Measurements from ENCODE around the gene PARD3. TPM values are rescaled to one million over a fixed set of nuclear protein-coding genes. Genes with fewer than 3 reads are reported as not detected.

PARD3 gene
- total RNA-seq, 1 donor from 2014 or later, result 37.5 TPM

GRCh38 chr10:34677132-34677531, 138.0 kb downstream of the PARD3 start:
- no peak for DNase-seq (ENCODE audit: low spot score in 2 of 2)
- H3K9me3 ChIP-seq, result no peaks in the 10 kb centered on the region
- no peaks in the 10 kb centered on the region for H3K36me3 ChIP-seq
- intact Hi-C loops (cut with DNase I), result no loop called here
- H3K4me3 ChIP-seq, result no peak overlapping the region
- no peak for TF ChIP-seq CTCF (IDR thresholded peaks at IDR 0.05)
- H3K4me1 ChIP-seq, result no peaks in the 10 kb centered on the region
- H3K27ac ChIP-seq, result no peak overlapping the region
- H3K27me3 ChIP-seq, result no peaks in the 10 kb centered on the region

- Histone ChIP-seq H3K4me1 (no peaks in the 10 kb centered on the region), H3K27ac (no peak overlapping the region), H3K36me3 (no peaks in the 10 kb centered on the region), H3K27me3 (no peaks in the 10 kb centered on the region), H3K4me3 (no peak overlapping the region), H3K9me3 (no peaks in the 10 kb centered on the region)
- intact Hi-C loops (cut with DNase I), result no loop called here
- DNase-seq (ENCODE audit: low spot score in 2 of 2), result no peak
- TF ChIP-seq CTCF (IDR thresholded peaks at IDR 0.05), result no peak
Observed at GRCh38 chr10:34674176-34674575, 140.9 kb downstream of the PARD3 start.

- DNase-seq (ENCODE audit: low spot score in 2 of 2), result no peak
- TF ChIP-seq CTCF (IDR thresholded peaks at IDR 0.05), result no peak
- Histone ChIP-seq H3K27me3 (no peaks in the 10 kb centered on the region), H3K27ac (no peak overlapping the region), H3K4me1 (no peaks in the 10 kb centered on the region), H3K36me3 (no peaks in the 10 kb centered on the region), H3K4me3 (no peak overlapping the region), H3K9me3 (no peaks in the 10 kb centered on the region)
- intact Hi-C loops (cut with DNase I), result no loop called here
Observed at GRCh38 chr10:34670081-34670480, 145.0 kb downstream of the PARD3 start.

- Histone ChIP-seq H3K4me1 (no peaks in the 10 kb centered on the region), H3K27me3 (no peaks in the 10 kb centered on the region), H3K9me3 (no peaks in the 10 kb centered on the region), H3K27ac (no peak overlapping the region), H3K4me3 (no peak overlapping the region), H3K36me3 (no peaks in the 10 kb centered on the region)
- TF ChIP-seq CTCF (IDR thresholded peaks at IDR 0.05), result no peak
- intact Hi-C loops (cut with DNase I), result loop anchor here (5.0 kb wide), 1 partner anchor 148 kb away; the partner anchor contains the start of gene PARD3
- DNase-seq (ENCODE audit: low spot score in 2 of 2), result no peak
Observed at GRCh38 chr10:34669079-34669478, 146.0 kb downstream of the PARD3 start.

- H3K4me1 ChIP-seq, result no peaks in the 10 kb centered on the region
- H3K27ac ChIP-seq, result no peak overlapping the region
- no peaks in the 10 kb centered on the region for H3K36me3 ChIP-seq
- no peak overlapping the region for H3K4me3 ChIP-seq
- DNase-seq (ENCODE audit: low spot score in 2 of 2), result no peak
- no peak for TF ChIP-seq CTCF (IDR thresholded peaks at IDR 0.05)
- H3K27me3 ChIP-seq, result no peaks in the 10 kb centered on the region
- intact Hi-C loops (cut with DNase I), result loop anchor here (5.0 kb wide), 1 partner anchor 150 kb away; the partner anchor contains the start of gene PARD3
- H3K9me3 ChIP-seq, result no peaks in the 10 kb centered on the region
Observed at GRCh38 chr10:34667177-34667576, 147.9 kb downstream of the PARD3 start.
